Activated CD8-positive, alpha-beta memory T cell treated with anti-CD3 and anti-CD28 coated beads for 36 hours (primary cell): ENCODE results near the gene TTBK2. TPM values are rescaled to one million over a fixed set of nuclear protein-coding genes. Genes with fewer than 3 reads are reported as not detected.
"Not testable (repeated sequence)": the region's sequence is repeated elsewhere in the genome, so short reads cannot be mapped to it uniquely, and the experiment has no call there.

ENCODE experiments used
- CTCF ChIA-PET: fragments of 350-600 bp; sonication (Branson Sonifier 250); formaldehyde crosslinking; loops from one replicate; lab custom pipeline; 2021; ENCODE audit warnings: antibody characterized with exemption; lab: Charles Lee
- POLR2A ChIA-PET: fragments of 350-600 bp; sonication (Branson Sonifier 250); formaldehyde crosslinking; loops from one replicate; lab custom pipeline; 2021; ENCODE audit warnings: antibody characterized with exemption; lab: Charles Lee
- total RNA-seq, 2 experiments: library from RNA; stranded (reverse); gene quantifications; one replicate each; pipeline ENCODE4 v1.2.3, GENCODE V29; 2021

TTBK2 gene
- total RNA-seq, 2 experiments from 2014 or later: 7.5 to 7.7 TPM

DNA sequence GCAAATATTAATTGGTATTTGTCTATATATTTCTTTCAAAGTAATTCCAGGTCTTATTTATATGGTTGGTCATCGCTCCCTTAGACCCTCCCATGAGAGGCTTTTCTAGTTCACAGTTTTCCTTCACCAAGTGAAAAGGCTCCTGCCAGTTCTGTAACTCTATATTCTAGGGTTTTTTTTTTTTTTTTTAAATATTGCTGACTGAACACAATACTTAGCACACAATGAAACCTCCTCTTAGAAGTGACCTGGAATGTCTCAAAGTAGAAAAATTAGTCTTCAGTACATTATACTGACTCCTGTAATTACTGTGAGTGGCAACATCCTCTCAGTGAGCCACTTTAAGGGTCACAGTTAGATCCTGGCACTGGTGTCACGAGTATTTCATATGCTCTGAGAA is 135.0 kb downstream of the TTBK2 start:
- ChIA-PET CTCF (no interaction called here), POLR2A (no interaction called here)

DNA sequence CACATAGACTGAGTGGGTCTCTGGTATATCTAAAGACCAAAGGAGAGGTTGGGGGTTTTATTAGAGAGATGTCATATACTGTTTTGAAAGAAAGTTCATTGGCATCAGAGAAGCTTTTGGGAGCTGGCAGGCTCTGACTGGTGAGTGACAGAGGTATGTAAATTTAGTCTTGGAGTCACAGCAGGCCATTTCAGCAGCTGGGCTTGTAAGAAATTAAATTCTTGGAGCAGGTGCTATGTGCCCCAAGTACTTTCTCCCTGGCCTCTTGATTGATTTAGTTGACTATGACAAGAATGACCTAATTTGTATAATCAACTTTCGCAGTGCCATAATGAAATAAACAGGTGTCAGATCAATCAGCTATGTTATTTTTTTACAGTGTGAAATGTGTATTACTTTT is 135.9 kb downstream of the TTBK2 start:
- ChIA-PET POLR2A (no interaction called here), CTCF (no interaction called here)

DNA sequence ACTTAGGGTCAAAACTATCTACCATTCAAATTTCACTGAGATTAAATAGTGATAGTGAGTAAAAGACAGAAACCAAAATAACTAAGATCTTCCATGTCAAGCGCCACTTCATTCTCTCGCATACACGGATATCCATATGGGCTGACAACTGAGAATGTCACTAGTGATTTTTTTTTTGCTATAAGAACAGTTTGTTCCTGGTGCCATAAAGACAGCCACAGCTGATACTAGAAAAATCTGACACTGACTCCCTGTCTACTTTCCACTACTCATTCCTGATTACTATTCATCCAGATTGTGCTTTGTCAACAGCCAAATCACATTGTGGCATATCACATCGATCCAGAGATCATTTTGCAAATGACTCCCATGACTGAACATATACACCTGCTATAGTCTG is 137.9 kb downstream of the TTBK2 start:
- CTCF ChIA-PET: no interaction called here
- POLR2A ChIA-PET: no interaction called here

DNA sequence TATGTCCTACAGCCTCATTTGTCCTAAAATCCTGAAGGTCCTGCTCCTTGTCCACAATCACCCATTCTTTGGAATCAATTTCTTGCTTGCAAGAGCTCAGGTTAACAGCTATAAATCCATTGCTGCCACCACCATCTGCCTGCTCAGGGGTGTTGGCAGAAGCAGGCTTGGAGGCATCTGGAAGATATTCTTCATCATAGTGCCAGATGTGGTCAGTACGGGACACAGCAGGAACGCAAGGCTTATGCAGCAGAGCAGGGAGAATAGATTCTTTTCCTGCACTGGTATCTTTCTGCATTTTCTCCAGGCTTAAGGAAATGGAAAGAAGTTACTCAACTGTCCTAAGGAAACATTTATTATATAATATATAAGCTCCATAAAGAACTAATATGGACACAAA is 145.2 kb downstream of the TTBK2 start:
- ChIA-PET CTCF (interaction anchor here (0.6 kb wide), 1 partner anchor 9 kb away, joined by 4 read pairs; no protein-coding TSS in a partner anchor), POLR2A (no interaction called here)

DNA sequence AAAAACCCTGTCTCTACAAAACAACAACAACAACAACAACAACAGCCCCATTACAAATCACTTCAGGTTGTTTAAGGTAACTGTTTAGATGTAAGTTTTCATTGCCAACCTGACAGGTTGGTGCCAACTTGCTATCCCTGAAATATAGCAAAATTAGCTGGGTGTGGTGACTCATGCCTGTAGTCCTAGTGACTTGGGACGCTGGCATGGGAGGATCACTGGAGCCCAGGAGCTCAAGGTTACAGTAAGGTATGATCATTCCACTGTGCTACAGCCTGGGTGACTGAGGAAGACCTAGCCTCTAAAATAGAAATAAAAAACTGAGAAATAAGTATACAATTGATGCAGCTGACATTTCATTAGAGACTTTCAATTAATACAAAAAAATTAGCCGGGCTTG is 147.7 kb downstream of the TTBK2 start:
- POLR2A ChIA-PET: no interaction called here
- CTCF ChIA-PET: no interaction called here

DNA sequence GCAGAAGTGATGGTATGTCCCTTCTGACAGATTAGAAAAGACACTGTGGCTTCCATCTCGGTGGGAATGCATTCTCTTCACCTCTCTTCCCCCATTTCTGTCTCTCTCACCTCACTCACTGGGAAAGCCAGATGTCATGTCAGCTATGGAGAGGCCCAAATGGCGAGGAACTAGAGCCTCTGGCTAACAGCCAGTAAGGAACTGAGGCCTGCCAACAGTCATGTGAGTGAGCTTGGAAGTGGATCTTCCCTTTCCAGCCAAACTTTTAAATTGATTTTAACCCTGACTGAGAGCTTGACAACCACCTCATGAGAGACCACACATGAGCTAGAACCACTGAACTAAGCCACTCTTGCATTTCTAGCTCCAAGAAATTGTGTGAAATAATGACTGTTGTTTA is 148.4 kb downstream of the TTBK2 start:
- CTCF ChIA-PET: no interaction called here
- POLR2A ChIA-PET: no interaction called here

DNA sequence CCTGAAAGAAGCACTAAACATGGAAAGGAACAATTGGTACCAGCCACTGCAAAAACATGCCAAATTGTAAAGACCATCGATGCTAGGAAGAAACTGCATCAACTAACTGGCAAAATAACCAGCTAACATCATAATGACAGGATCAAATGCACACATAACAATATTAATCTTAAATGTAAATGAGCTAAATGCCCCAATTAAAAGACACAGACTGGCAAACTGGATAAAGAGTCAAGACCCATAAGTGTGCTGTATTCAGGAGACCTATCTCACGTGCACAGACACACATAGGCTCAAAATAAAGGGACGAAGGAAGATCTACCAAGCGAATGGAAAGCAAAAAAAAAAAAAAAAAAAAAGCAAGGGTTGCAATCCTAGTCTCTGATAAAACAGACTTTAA is 154.5 kb downstream of the TTBK2 start:
- POLR2A ChIA-PET: not testable (repeated sequence)
- CTCF ChIA-PET: interaction anchor here (0.7 kb wide), 2 partner anchors 9 to 612 kb away, joined by 4 read pairs; no protein-coding TSS in a partner anchor

DNA sequence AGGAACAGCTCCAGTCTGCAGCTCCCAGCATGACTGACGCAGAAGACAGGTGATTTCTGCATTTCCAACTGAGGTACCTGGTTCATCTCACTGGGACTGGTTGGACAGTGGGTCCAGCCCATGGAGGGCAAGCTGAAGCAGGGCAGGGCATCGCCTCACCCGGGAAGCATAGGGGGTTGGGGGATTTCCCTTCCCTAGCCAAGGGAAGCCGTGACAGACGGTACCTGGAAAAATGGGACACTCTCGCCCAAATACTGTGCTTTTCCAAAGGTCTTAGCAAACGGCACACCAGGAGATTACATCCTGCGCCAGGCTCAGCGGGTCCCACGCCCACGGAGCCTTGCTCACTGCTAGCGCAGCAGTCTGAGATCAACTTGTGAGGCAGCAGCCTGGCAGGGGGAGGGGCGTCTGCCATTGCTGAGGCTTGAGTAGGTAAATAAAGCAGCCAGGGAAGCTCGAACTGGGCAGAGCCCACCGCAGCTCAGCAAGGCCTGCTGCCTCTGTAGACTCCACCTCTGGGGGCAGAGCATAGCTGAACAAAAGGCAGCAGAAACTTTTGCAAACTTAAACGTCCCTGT is 156.3 kb downstream of the TTBK2 start:
- POLR2A ChIA-PET, CTCF ChIA-PET: not testable (repeated sequence)

DNA sequence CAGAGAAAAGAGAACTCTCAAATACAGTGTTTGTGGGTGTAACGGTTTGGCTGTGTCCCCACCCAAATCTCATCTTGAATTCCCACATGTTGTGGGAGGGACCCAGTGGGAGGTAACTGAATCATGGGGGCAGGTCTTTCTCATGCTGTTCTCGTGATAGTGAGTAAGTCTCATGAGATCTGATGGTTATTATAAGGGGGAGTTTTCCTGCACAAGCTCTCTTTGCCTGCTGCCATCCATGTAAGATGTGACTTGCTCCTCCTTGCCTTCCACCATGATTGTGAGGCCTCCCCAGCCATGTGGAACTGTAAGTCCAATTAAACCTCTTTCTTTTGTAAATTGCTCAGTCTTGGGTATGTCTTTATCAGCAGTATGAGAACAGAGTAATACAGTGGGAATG is 158.8 kb downstream of the TTBK2 start:
- POLR2A ChIA-PET, CTCF ChIA-PET: not testable (repeated sequence)

DNA sequence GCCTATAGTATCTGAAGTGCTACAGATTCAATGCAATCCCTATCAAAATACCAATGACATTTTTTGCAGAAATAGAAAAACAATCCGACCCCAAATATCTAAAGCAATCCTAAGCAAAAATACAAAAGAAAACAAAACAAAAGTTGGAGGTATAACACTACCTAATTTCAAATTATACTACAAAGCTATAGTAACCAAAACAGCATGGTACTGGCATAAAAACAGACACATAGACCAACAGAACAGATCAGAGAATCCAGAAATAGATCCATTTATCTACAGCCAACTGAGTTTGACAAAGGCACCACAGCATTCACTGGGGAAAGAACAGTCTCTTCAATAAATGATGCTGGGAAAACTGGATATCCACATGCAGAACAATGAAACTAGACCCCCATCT is 159.8 kb downstream of the TTBK2 start:
- CTCF ChIA-PET: interaction anchor here (0.6 kb wide), 1 partner anchor 69 kb away, joined by 3 read pairs; no protein-coding TSS in a partner anchor
- POLR2A ChIA-PET: no interaction called here

DNA sequence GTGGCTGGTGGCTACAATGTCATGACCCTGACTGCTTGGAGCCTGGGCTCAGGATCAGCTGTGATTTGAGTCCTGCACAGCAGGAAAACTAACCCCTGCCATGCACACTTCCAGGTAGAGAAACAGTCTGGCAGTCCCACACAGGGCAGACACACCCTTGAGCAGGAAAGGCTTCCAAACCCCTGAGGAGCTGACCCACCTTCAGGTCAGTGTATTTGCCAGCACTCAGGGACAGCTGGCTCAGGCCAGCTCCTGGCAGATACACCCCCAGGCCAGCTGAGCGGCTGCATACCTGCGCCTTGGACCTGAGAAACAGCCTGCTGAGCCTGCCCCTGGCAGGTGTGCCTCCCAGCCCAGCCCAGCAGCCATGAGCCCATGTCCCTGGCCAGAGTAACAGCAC is 161.5 kb downstream of the TTBK2 start:
- POLR2A ChIA-PET: no interaction called here
- CTCF ChIA-PET: no interaction called here

DNA sequence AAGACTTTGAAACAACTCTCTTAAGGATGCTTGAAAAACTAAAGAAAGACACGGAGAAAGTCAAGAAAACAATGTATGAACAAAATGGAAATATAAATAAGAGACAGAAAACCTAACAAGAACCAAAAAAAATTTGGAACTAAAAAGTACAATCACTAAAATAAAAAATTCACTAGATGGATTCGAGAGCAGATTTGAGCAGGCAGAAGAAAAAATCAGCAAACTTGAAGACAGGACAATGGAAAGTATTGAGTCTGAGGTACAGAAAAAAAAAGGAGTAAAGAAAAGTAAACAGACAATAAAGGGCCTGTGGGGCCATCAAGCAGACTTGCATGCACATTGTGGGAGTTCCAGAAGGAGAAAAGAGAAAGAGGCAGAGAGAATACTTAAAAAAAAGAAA is 170.3 kb downstream of the TTBK2 start:
- ChIA-PET POLR2A (no interaction called here), CTCF (interaction anchor here (1.0 kb wide), 1 partner anchor 176 kb away, joined by 4 read pairs; no protein-coding TSS in a partner anchor)

DNA sequence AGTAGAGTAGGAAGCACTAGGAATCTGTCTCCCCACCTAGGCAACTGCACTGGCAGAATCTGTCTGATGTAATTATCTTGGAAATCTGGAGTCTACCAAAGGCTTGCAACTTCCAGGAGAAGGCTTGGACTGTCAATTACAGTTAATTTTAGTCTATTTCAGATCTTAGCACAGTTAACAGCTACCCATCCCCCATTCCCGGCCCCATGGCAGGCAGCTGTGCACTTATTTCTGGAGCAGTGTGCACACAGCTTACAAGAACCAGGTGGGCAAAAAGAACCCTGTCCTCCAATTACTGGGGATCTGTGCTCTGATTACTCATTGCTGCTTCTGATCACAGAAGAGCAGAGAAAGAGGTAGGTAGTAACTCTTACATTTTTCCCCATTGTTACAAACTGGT is 171.3 kb downstream of the TTBK2 start:
- ChIA-PET CTCF (interaction anchor here (1.0 kb wide), 1 partner anchor 177 kb away, joined by 4 read pairs; no protein-coding TSS in a partner anchor), POLR2A (no interaction called here)

DNA sequence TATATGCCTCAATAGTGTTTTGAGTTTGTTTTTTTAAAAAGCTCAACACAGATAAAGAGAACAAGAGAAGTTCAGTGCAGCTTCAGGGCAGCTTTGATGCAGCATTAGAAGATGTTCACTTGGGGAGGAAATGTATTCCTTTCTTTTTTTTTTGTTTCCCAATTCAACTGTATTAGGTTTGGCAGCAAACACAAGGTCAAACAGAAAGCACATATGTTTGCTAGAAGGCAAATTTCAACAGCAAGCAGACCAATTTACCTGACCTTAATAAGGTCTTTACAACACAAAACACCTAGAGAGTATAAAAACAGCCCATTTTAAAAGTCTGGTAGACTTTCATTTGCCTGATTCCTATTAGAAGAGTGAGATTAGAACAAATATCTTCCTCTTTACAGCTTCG is 176.4 kb downstream of the TTBK2 start:
- ChIA-PET CTCF (no interaction called here), POLR2A (no interaction called here)

DNA sequence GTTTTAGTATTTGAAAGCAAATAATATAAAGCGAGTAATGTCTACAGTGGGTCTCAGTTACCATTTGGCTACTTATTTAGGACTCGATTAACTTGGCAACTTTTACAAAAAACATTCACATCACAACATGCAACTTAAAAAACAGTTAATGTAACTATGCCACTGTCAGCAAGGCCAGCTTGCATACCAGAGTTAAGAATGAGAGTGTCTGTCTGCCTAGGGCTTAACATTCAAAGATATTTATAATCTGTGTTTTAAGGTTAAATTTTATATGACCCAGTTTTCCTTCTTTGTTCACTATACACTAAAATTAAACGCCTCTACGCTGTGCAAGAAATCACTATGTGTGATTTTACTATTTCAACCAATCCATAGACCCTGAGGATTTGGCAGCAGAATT is 178.4 kb downstream of the TTBK2 start:
- CTCF ChIA-PET: no interaction called here

DNA sequence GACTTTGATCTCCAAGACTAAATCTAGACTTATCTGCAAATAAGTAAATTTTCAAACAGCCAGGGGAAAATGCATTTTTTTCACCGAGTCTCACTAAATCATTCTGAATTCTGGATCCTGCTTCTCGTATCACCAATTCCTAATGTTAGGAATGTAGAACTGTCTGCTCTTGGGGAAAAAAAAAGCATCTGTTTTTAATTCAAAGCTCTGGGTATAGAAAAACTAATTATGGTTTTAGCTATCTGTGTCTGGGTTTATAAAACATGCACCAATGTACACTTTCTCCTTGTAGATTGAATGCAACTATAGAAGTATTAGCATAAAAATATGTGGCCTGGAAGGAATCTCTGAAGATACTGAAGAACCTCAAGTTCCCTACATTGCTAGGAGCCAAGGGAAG is 178.9 kb downstream of the TTBK2 start:
- ChIA-PET POLR2A (no interaction called here), CTCF (no interaction called here)

More for the DNA sequence above, 178.4 kb downstream of the TTBK2 start:
- POLR2A ChIA-PET: no interaction called here

DNA sequence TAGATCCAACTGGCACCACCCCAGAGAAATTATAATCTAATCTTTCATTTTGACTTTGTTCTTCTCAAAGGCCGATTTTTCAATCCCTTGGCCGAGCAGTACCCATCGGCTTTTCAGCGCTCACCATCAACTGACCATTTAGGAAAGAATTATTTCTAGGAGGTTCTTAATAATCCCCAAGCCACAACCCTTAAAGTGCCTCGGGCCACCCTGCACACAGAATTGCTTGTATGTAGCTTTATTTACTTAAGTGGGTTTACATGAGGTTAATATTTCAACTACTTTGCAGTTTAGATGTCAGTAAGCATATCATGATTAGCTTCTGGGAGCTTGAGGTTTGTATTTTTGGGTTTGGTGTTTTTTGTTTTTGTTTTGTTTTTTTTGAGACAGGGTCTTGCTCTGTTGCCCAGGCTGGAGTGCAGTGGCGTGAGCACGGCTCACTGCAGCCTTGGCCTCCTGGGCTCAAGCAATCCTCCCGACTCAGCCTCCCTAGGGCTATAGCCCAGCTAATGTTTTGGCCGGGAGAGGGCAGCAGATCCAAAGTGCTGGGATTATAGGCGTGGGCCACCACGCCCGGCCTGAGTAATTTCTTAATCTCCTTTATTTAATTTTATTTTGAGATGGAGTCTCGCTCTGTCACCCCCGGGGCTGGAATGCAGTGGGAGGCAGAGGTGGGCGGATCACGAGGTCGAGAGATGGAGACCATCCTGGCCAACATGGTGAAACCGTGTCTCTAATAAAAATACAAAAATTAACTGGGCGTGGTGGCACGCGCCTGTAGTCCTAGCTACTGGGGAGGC is 182.8 kb downstream of the TTBK2 start:
- ChIA-PET CTCF (no interaction called here), POLR2A (interaction anchor here (0.9 kb wide), 1 partner anchor 14 kb away, joined by 3 read pairs; no protein-coding TSS in a partner anchor)

DNA sequence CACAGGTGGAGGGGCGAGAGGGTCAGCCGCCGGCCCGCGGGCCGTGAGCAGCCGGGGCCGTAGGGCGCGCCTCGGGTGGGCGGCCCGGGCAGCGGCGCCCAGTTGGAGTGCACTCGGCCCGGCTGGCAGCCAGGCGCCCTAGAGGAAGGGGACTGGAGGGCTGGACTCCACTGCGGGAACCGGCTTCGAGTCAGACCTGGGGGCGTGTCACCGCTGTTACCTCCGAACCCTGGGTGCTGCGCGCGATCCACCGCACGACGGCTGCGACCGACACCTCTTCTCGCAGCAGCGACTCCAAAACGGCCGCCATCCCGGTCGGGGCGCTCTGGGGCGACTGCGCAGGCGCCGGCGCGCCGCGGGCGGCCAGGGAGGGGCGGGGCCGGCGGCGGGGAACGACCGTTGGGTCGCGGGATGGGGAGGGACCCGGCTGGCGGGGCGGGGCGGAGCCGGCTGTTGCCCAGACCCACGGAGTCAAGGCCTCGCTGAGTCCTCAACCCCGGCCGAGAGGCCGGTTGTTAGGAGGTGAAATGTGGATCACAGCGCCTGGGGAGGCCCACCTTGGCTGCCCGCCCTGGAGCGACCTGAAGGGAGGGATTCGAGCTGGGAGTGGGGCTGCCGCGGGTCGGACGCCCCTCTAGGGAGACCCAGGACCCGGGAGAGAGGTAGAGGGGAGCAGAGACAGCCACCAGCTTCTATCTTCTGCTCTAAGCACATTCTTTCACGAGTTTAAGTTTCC is 183.6 kb downstream of the TTBK2 start, which contains the start of gene CDAN1:
TSS of gene CDAN1 (minus strand) at position 336 of the 736 bp plus-strand sequence. CDS start at position 310, 26 bp downstream.
- POLR2A ChIA-PET: interaction anchor here (0.9 kb wide), 1 partner anchor 14 kb away, joined by 3 read pairs; no protein-coding TSS in a partner anchor

DNA sequence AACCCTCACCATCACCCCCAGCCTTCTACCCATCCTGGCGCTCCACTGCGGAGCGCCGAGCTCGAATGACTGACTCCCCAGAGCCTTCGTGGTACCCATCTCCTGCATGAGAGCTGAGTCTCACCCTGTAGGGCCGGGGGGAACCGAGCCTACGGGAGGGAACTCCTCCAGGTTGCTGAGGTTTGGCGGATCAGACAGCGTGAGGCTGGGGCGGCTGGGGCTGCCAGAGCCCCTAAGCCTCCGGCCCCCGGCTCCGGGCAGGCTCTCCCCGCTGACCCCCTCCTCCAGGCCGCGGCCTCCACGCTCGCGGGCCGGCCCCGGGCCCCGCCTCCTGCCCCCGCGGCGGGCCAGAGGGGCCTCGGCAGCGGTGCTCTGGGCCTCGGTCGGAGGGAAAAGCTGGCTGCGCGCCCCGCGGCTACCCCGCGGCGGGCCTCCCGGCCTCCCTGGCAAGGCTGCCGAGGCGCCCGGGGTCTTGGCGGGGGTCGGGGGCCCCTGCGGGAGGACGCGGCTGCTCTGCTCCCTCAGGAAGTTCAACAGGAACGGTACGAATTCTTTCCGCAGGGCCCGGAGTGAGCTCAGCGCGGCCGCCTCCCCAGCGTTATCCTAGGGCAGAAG is 184.3 kb downstream of the TTBK2 start:
- ChIA-PET CTCF (interaction anchor here (0.5 kb wide), 1 partner anchor 187 kb away, joined by 3 read pairs; no protein-coding TSS in a partner anchor), POLR2A (interaction anchor here (0.8 kb wide), 1 partner anchor 161 kb away, joined by 3 read pairs; the partner anchor contains the start of gene STARD9)

More for the DNA sequence above, 183.6 kb downstream of the TTBK2 start, which contains the start of gene CDAN1:
- CTCF ChIA-PET: interaction anchor here (0.5 kb wide), 1 partner anchor 188 kb away, joined by 3 read pairs; no protein-coding TSS in a partner anchor
